Naive thymus-derived CD4-positive, alpha-beta T cell (primary cell): ENCODE results near the gene LYRM1. TPM values are rescaled to one million over a fixed set of nuclear protein-coding genes. Genes with fewer than 3 reads are reported as not detected.

Source experiments
- ATAC-seq: fragments of 150-1000 bp; cut with Tn5 transposase; 2 replicates; pipeline ENCODE4 v1.10.0; 2021; ENCODE audit warnings: mild to moderate bottlenecking, moderate library complexity
- CTCF ChIA-PET: fragments of 350-600 bp; sonication (Branson Sonifier 250); formaldehyde crosslinking; loops from one replicate; lab custom pipeline; 2021; ENCODE audit warnings: antibody characterized with exemption; lab: Charles Lee
- POLR2A ChIA-PET: fragments of 350-600 bp; sonication (Branson Sonifier 250); formaldehyde crosslinking; loops from one replicate; lab custom pipeline; 2021; ENCODE audit warnings: antibody characterized with exemption, inconsistent platforms; lab: Charles Lee
- DNase-seq, 9 donors: peaks; one replicate each; pipeline versions ENCODE4 v3.0.0 to v3.0.0-alpha.2; 2020 to 2022; ENCODE audit warnings: mixed read lengths in 1 of 9
- H3K27ac ChIP-seq: one replicate; pipeline ENCODE4 v1.7.0; 2013; ENCODE audit warnings: mild to moderate bottlenecking, low read depth, low read length, moderate library complexity
- H3K27me3 ChIP-seq, 2 donors: one replicate each; pipeline ENCODE4 v1.7.0; 2013; ENCODE audit warnings: low read length in 2 of 2, mild to moderate bottlenecking in 2 of 2, moderate library complexity in 2 of 2; ENCODE audit not compliant: control insufficient read depth in 2 of 2, insufficient read depth in 2 of 2
- H3K36me3 ChIP-seq, 3 experiments: 1 replicate in 2 of 3; 2 replicates in 1 of 3; pipeline ENCODE4 v1.7.0; 2013; ENCODE audit warnings: low read length in 3 of 3, mild to moderate bottlenecking in 3 of 3, moderate library complexity in 1 of 3; ENCODE audit not compliant: insufficient read depth in 3 of 3, control insufficient read depth in 2 of 3
- H3K4me1 ChIP-seq, 2 donors: one replicate each; pipeline ENCODE4 v1.7.0; 2013; ENCODE audit warnings: low read length in 2 of 2, mild to moderate bottlenecking in 2 of 2, moderate library complexity in 1 of 2; ENCODE audit not compliant: control insufficient read depth in 2 of 2, insufficient read depth in 2 of 2
- H3K4me3 ChIP-seq: 2 replicates; pipeline ENCODE4 v1.7.0; 2013; ENCODE audit warnings: mild to moderate bottlenecking, low read length
- H3K9me3 ChIP-seq, 3 experiments: 1 replicate in 2 of 3; 2 replicates in 1 of 3; pipeline ENCODE4 v1.7.0; 2013; ENCODE audit warnings: low read length in 3 of 3; ENCODE audit not compliant: control insufficient read depth in 2 of 3
- H3K27ac Mint-ChIP-seq, 9 donors: one replicate each; pipeline ENCODE4 v1.8.0; 2020 to 2022; ENCODE audit warnings: mixed read lengths in 9 of 9, mild to moderate bottlenecking in 8 of 9, moderate library complexity in 5 of 9, inconsistent platforms in 2 of 9
- H3K27me3 Mint-ChIP-seq, 5 donors: one replicate each; pipeline ENCODE4 v1.8.0; 2021 to 2022; ENCODE audit warnings: mixed read lengths in 5 of 5, mild to moderate bottlenecking in 1 of 5
- H3K36me3 Mint-ChIP-seq, 5 donors: one replicate each; pipeline ENCODE4 v1.8.0; 2020 to 2022; ENCODE audit warnings: mixed read lengths in 5 of 5, mild to moderate bottlenecking in 3 of 5, inconsistent platforms in 1 of 5
- H3K4me1 Mint-ChIP-seq, 7 donors: one replicate each; pipeline ENCODE4 v1.8.0; 2020 to 2022; ENCODE audit warnings: mixed read lengths in 7 of 7, mild to moderate bottlenecking in 3 of 7, inconsistent platforms in 1 of 7
- H3K4me3 Mint-ChIP-seq, 10 donors: one replicate each; pipeline ENCODE4 v1.8.0; 2020 to 2022; ENCODE audit warnings: mild to moderate bottlenecking in 10 of 10, mixed read lengths in 10 of 10, moderate library complexity in 6 of 10, inconsistent platforms in 2 of 10
- H3K9me3 Mint-ChIP-seq, 11 donors: one replicate each; pipeline ENCODE4 v1.8.0; 2020 to 2022; ENCODE audit warnings: mixed read lengths in 11 of 11, mild to moderate bottlenecking in 4 of 11, inconsistent platforms in 1 of 11, moderate library complexity in 1 of 11
- intact Hi-C, 2 donors: fragments of 100-400 bp; cut with micrococcal nuclease; formaldehyde crosslinking; loops; one replicate each; pipeline ENCODE4 v1.15.1; 2023
- polyA plus RNA-seq, 2 donors: library from polyadenylated mRNA; unstranded; fragments of 300-500 nt; fragmentation: Illumina TruSeq; gene quantifications; one replicate each; pipeline ENCODE4 v1.2.3, GENCODE V29; 2021
- total RNA-seq, 6 experiments: library from RNA in 5 of 6; stranded (reverse) in 5 of 6; gene quantifications; 1 replicate in 5 of 6; 2 replicates in 1 of 6; pipeline ENCODE4 v1.2.3 and lab custom pipeline; 2021 to 2026

The LYRM1 gene
- total and polyA plus RNA-seq, 7 experiments from 2014 or later, result 13.4 to 43.8 (median 23.9) TPM

- Histone ChIP-seq H3K27me3 (no peaks in the 10 kb centered on the region), H3K36me3 (peaks cover 0 to 16% (median 4%) of the 10 kb centered on the region in 3 experiments), H3K9me3 (no peaks in the 10 kb centered on the region), H3K4me1 (no peaks in the 10 kb centered on the region), H3K4me3 (no peak overlapping the region), H3K27ac (no peak overlapping the region)
- Mint-ChIP-seq H3K4me3 (no peak overlapping the region), H3K4me1 (peaks cover 0 to 27% (median 4%) of the 10 kb centered on the region in 7 donors), H3K9me3 (peaks cover 0 to 2% (median 0%) of the 10 kb centered on the region in 11 donors), H3K27me3 (no peaks in the 10 kb centered on the region), H3K27ac (peak overlapping the region in 1 of 9 donors; percentile 43), H3K36me3 (peaks cover 4 to 33% (median 31%) of the 10 kb centered on the region in 5 donors)
- ATAC-seq, result no peak
- DNase-seq, result no peak
- intact Hi-C loops, result no loop called here
- CTCF ChIA-PET, result no interaction called here
- POLR2A ChIA-PET, result no interaction called here
These were observed 18.1 kb downstream of the LYRM1 start for GRCh38 chr16:20918486-20919239.

DNA sequence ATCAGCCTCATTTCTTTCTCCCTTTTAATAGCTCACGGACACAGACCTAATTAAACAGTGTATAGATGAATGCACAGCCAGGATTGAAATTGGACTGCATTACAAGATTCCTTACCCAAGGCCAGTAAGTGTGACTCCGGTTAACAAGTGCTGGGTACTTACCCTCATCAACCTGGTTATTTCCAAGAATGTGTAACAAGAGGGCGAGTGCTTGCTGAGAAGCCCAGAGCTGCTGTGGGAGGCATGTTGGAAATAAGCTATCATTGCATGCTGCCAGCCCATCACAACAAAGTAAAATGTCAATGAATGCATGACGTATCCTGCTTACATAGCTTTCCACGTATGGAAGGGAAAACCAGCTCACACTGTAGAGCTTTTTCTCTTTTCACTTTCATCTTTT, 19.5 kb downstream of the LYRM1 start:
- ATAC-seq, result no peak
- no peak for DNase-seq
- Mint-ChIP-seq H3K9me3 (peaks cover 0 to 2% (median 0%) of the 10 kb centered on the region in 11 donors), H3K27me3 (no peaks in the 10 kb centered on the region), H3K4me1 (peaks cover 0 to 27% (median 4%) of the 10 kb centered on the region in 7 donors), H3K27ac (no peak overlapping the region), H3K4me3 (no peak overlapping the region), H3K36me3 (peaks cover 4 to 38% (median 33%) of the 10 kb centered on the region in 5 donors)
- ChIA-PET CTCF (no interaction called here), POLR2A (no interaction called here)
- Histone ChIP-seq H3K36me3 (peaks cover 0 to 24% (median 4%) of the 10 kb centered on the region in 3 experiments), H3K4me3 (no peak overlapping the region), H3K4me1 (no peaks in the 10 kb centered on the region), H3K27ac (no peak overlapping the region), H3K27me3 (no peaks in the 10 kb centered on the region), H3K9me3 (no peaks in the 10 kb centered on the region)
- intact Hi-C loops, result no loop called here

DNA sequence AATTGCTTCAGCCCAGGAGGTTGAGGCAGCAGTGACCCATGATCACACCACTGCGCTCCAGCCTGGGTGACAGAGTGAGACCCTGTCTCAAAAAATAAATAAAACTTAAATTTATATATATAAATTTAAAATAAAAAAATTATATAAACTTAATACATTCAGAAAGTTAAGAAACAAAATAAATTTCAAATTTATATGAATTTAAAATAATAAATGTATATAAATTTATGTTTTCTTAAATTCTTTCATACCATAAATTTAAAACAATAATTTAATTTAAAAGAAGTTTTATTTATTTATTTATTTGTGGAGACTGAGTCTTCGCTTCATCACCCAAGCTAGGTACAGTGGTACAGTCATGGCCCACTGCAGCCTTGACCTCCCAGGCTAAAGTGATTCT, 20.2 kb downstream of the LYRM1 start:
- H3K4me1 Mint-ChIP-seq, result peaks cover 0 to 23% (median 4%) of the 10 kb centered on the region in 7 donors
- peaks cover 0 to 28% (median 6%) of the 10 kb centered on the region in 3 experiments for H3K36me3 ChIP-seq
- no peak overlapping the region for H3K27ac Mint-ChIP-seq
- no peak for DNase-seq
- no peak for ATAC-seq
- intact Hi-C loops, result no loop called here
- CTCF ChIA-PET, result interaction anchor here (0.6 kb wide), 1 partner anchor 114 kb away, joined by 3 read pairs; the partner anchor contains the start of genes ERI2 and REXO5
- H3K27me3 Mint-ChIP-seq, result no peaks in the 10 kb centered on the region
- no peak overlapping the region for H3K4me3 ChIP-seq
- H3K9me3 ChIP-seq, result no peaks in the 10 kb centered on the region
- no peaks in the 10 kb centered on the region for H3K27me3 ChIP-seq
- H3K4me1 ChIP-seq, result no peaks in the 10 kb centered on the region
- H3K27ac ChIP-seq, result no peak overlapping the region
- no peak overlapping the region for H3K4me3 Mint-ChIP-seq
- POLR2A ChIA-PET, result no interaction called here
- peaks cover 0 to 2% (median 0%) of the 10 kb centered on the region in 11 donors for H3K9me3 Mint-ChIP-seq
- H3K36me3 Mint-ChIP-seq, result peaks cover 9 to 38% (median 33%) of the 10 kb centered on the region in 5 donors

GRCh38 chr16:20923876-20924275, 23.3 kb downstream of the LYRM1 start:
- DNase-seq (no peak), ATAC-seq (no peak)
- Histone ChIP-seq H3K4me1 (no peaks in the 10 kb centered on the region), H3K9me3 (no peaks in the 10 kb centered on the region), H3K27ac (no peak overlapping the region), H3K36me3 (peaks cover 0 to 23% (median 7%) of the 10 kb centered on the region in 3 experiments), H3K27me3 (no peaks in the 10 kb centered on the region), H3K4me3 (no peak overlapping the region)
- peaks cover 0 to 8% (median 0%) of the 10 kb centered on the region in 11 donors for H3K9me3 Mint-ChIP-seq
- ChIA-PET POLR2A (no interaction called here), CTCF (no interaction called here)
- peaks cover 6 to 34% (median 22%) of the 10 kb centered on the region in 5 donors for H3K36me3 Mint-ChIP-seq
- H3K27me3 Mint-ChIP-seq, result no peaks in the 10 kb centered on the region
- H3K4me3 Mint-ChIP-seq, result no peak overlapping the region
- H3K4me1 Mint-ChIP-seq, result peaks cover 0 to 11% (median 0%) of the 10 kb centered on the region in 7 donors
- H3K27ac Mint-ChIP-seq, result no peak overlapping the region
- intact Hi-C loops, result no loop called here

DNA sequence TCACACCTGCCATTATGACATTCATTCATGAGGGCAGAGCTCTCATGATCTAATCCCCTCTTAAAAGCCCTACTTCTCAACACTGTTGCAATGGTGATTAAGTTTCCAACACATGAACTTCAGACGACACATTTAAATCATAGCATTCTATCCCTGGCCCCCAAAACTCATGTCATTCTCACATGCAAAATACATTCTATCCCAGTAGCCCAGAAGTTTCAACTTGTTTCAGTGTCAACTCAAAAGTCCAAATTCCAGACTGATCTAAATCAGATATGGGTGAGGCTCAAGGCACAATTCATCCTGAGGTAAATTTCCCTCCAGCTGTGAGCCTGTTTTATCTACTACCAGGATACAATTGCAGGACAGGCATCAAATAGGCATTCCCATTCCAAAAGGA, 25.2 kb downstream of the LYRM1 start:
- Histone ChIP-seq H3K9me3 (no peaks in the 10 kb centered on the region), H3K4me3 (no peak overlapping the region), H3K27ac (no peak overlapping the region), H3K36me3 (peaks cover 0 to 15% (median 3%) of the 10 kb centered on the region in 3 experiments), H3K4me1 (no peaks in the 10 kb centered on the region), H3K27me3 (no peaks in the 10 kb centered on the region)
- Mint-ChIP-seq H3K27me3 (no peaks in the 10 kb centered on the region), H3K27ac (peak overlapping the region in 1 of 9 donors; percentile 22), H3K9me3 (peaks cover 0 to 8% (median 0%) of the 10 kb centered on the region in 11 donors), H3K4me1 (peaks cover 0 to 2% (median 0%) of the 10 kb centered on the region in 7 donors), H3K4me3 (no peak overlapping the region), H3K36me3 (peaks cover 6 to 26% (median 23%) of the 10 kb centered on the region in 5 donors)
- ATAC-seq (no peak), DNase-seq (no peak)
- ChIA-PET CTCF (no interaction called here), POLR2A (no interaction called here)
- intact Hi-C loops, result no loop called here

DNA sequence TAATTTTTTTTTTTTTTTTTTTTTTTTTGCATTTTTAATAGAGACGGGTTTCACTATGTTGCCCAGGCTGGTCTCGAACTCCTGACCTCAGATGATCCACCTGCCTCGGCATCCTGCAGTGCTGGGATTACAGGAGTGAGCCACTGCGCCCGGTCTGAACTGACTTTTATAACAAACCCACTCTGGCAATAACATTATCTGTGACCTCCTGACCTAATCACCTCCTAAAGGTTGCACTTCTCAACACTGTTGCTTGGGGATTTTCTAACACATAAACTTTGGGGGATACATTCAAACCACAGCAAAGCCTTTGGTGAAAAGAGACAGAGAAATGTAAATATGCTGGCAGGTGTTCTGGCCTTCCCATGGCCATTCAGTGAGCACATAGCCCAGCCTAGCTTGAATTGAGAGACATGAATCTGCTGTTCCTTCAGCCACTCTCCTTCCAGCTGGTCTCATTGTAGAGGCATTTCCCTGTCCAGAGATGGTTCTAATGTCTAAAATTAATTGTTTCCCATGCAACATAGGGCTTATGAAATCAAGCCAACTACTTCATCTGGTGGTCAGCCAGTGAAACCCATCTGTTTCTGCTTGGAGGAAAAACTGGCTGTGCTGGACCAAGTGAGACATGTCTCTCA, 28.3 kb downstream of the LYRM1 start:
- Mint-ChIP-seq H3K27ac (no peak overlapping the region), H3K4me3 (no peak overlapping the region), H3K27me3 (no peaks in the 10 kb centered on the region), H3K9me3 (peaks cover 0 to 8% (median 0%) of the 10 kb centered on the region in 11 donors), H3K36me3 (peaks cover 6 to 22% (median 17%) of the 10 kb centered on the region in 5 donors), H3K4me1 (peaks cover 0 to 2% (median 0%) of the 10 kb centered on the region in 7 donors)
- ChIA-PET POLR2A (no interaction called here), CTCF (no interaction called here)
- Histone ChIP-seq H3K4me3 (no peak overlapping the region), H3K4me1 (no peaks in the 10 kb centered on the region), H3K36me3 (peaks cover 0 to 14% (median 3%) of the 10 kb centered on the region in 3 experiments), H3K27me3 (no peaks in the 10 kb centered on the region), H3K27ac (no peak overlapping the region), H3K9me3 (no peaks in the 10 kb centered on the region)
- intact Hi-C loops, result no loop called here
- no peak for ATAC-seq
- no peak for DNase-seq
